HepG2 (cell line): ENCODE results near the gene MST1R. TPM values are rescaled to one million over a fixed set of nuclear protein-coding genes. Genes with fewer than 3 reads are reported as not detected.
A peak's percentile ranks its signal among the peaks of the same experiment; 100 is the strongest.

Experiments
- CBX5 ChIP-seq: sonication (generic); formaldehyde crosslinking; IDR thresholded peaks from 2 replicates; pipeline ENCODE4 v1.4.0; 2020; ENCODE audit warnings: missing genetic modification reagents, borderline replicate concordance
- EED ChIP-seq: sonication (generic); formaldehyde crosslinking; IDR thresholded peaks from 2 replicates; pipeline ENCODE4 v1.5.0; 2020; ENCODE audit warnings: mild to moderate bottlenecking, missing genetic modification reagents
- FOXK2 ChIP-seq: fragments of 450-650 bp; IDR thresholded peaks from 2 replicates; pipeline ENCODE4 v1.6.1; 2016
- GABPB1 ChIP-seq: IDR thresholded peaks from 2 replicates; pipeline ENCODE4 v1.6.1; 2016; ENCODE audit warnings: mild to moderate bottlenecking, missing genetic modification reagents, moderate library complexity, missing compliant biosample characterization
- IRF2 ChIP-seq: IDR thresholded peaks from 2 replicates; pipeline ENCODE4 v1.6.1; 2018; ENCODE audit warnings: missing genetic modification reagents, missing compliant biosample characterization
- KDM3A ChIP-seq: IDR thresholded peaks from 2 replicates; pipeline ENCODE4 v1.6.1; 2018; ENCODE audit warnings: low read depth, missing compliant biosample characterization
- KMT2B ChIP-seq: IDR thresholded peaks from 2 replicates; pipeline ENCODE4 v1.6.1; 2016; ENCODE audit warnings: missing genetic modification reagents, missing compliant biosample characterization
- NONO ChIP-seq, 2 experiments: fragments of 450-650 bp in 1 of 2; sonication (generic) in 1 of 2; formaldehyde crosslinking in 1 of 2; IDR thresholded peaks in 1 of 2; conservative IDR thresholded peaks in 1 of 2; 2 replicates each; pipeline versions ENCODE4 v1.6.1 to v1.8.0; 2017 to 2022; ENCODE audit warnings: mild to moderate bottlenecking in 1 of 2, missing genetic modification reagents in 1 of 2, moderate library complexity in 1 of 2
- PHF8 ChIP-seq: sonication (generic); formaldehyde crosslinking; IDR thresholded peaks from 2 replicates; pipeline ENCODE4 v1.5.0; 2020; ENCODE audit warnings: missing genetic modification reagents
- PRDM10 ChIP-seq: sonication (generic); formaldehyde crosslinking; IDR thresholded peaks from 2 replicates; pipeline ENCODE4 v1.4.0; 2020; ENCODE audit warnings: low read depth, missing genetic modification reagents
- SAP130 ChIP-seq: IDR thresholded peaks from 2 replicates; pipeline ENCODE4 v1.6.1; 2016; ENCODE audit warnings: low read depth
- THAP11 ChIP-seq: IDR thresholded peaks from 2 replicates; pipeline ENCODE4 v1.6.1; 2016; ENCODE audit warnings: missing biosample characterization, missing genetic modification reagents
- YEATS2 ChIP-seq: sonication (generic); formaldehyde crosslinking; IDR thresholded peaks from 2 replicates; pipeline ENCODE4 v1.4.0; 2020; ENCODE audit warnings: missing genetic modification reagents, borderline replicate concordance
- polyA plus RNA-seq, 8 experiments: library from polyadenylated mRNA; depleted of rRNA in 3 of 8; stranded (reverse) in 7 of 8; unstranded in 1 of 8; fragments of >200 nt; fragmentation: Illumina TruSeq in 4 of 8; extraction: Trizol in 4 of 8; gene quantifications; 2 replicates each; pipeline versions ENCODE4 v1.2.1 to v1.2.3, GENCODE V29; 2011 to 2016; ENCODE audit warnings: low read depth in 4 of 8, missing spikeins in 1 of 8, mixed read lengths in 1 of 8; ENCODE audit not compliant: insufficient read depth in 1 of 8
- total RNA-seq, 5 experiments: library from RNA; depleted of rRNA; stranded (reverse); fragments of >200 nt; fragmentation: Illumina TruSeq; extraction: Trizol; gene quantifications; 2 replicates each; pipeline ENCODE4 v1.2.3, GENCODE V29; 2016; ENCODE audit warnings: low read depth in 1 of 5
- TF ChIP-seq, protein P1 (sequence below), 2 experiments: fragments of 450-650 bp in 1 of 2; sonication (generic) in 1 of 2; formaldehyde crosslinking in 1 of 2; IDR thresholded peaks; 2 replicates each; pipeline versions ENCODE4 v1.6.1 to v1.8.0; 2016 to 2022; ENCODE audit warnings: antibody characterized with exemption in 1 of 2, mild to moderate bottlenecking in 1 of 2, missing genetic modification reagents in 1 of 2
- TF ChIP-seq, protein P2 (sequence below): sonication (generic); formaldehyde crosslinking; IDR thresholded peaks from 2 replicates; pipeline ENCODE4 v1.4.0; 2020; ENCODE audit warnings: mild to moderate bottlenecking, missing genetic modification reagents

MST1R gene
- total and polyA plus RNA-seq, 2 of the 13 experiments (the other 11 are each of a cell fraction or from before 2014, with no cell fraction given) = 0.11 to 0.77 TPM

- TF ChIP-seq, protein P1, sequence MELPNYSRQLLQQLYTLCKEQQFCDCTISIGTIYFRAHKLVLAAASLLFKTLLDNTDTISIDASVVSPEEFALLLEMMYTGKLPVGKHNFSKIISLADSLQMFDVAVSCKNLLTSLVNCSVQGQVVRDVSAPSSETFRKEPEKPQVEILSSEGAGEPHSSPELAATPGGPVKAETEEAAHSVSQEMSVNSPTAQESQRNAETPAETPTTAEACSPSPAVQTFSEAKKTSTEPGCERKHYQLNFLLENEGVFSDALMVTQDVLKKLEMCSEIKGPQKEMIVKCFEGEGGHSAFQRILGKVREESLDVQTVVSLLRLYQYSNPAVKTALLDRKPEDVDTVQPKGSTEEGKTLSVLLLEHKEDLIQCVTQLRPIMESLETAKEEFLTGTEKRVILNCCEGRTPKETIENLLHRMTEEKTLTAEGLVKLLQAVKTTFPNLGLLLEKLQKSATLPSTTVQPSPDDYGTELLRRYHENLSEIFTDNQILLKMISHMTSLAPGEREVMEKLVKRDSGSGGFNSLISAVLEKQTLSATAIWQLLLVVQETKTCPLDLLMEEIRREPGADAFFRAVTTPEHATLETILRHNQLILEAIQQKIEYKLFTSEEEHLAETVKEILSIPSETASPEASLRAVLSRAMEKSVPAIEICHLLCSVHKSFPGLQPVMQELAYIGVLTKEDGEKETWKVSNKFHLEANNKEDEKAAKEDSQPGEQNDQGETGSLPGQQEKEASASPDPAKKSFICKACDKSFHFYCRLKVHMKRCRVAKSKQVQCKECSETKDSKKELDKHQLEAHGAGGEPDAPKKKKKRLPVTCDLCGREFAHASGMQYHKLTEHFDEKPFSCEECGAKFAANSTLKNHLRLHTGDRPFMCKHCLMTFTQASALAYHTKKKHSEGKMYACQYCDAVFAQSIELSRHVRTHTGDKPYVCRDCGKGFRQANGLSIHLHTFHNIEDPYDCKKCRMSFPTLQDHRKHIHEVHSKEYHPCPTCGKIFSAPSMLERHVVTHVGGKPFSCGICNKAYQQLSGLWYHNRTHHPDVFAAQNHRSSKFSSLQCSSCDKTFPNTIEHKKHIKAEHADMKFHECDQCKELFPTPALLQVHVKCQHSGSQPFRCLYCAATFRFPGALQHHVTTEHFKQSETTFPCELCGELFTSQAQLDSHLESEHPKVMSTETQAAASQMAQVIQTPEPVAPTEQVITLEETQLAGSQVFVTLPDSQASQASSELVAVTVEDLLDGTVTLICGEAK (IDR thresholded peaks at IDR 0.05) = no peak
- TF ChIP-seq, protein P1 (CRISPR knock-in tag; IDR thresholded peaks at IDR 0.05) = 0 out of 2 replicates have a peak, but pooled peaks have one; percentile 17
- 0 out of 2 replicates have a peak, but pooled peaks have one; percentile 35 for TF ChIP-seq KMT2B (CRISPR knock-in tag)
- TF ChIP-seq PRDM10 (CRISPR knock-in tag) = no peak
- 0 out of 2 replicates have a peak, but pooled peaks have one; percentile 26 for TF ChIP-seq IRF2 (CRISPR knock-in tag)
- 0 out of 2 replicates have a peak, but pooled peaks have one; percentile 6 for TF ChIP-seq GABPB1
- peak; percentile 44; the same call in 1 of the 2 replicates for TF ChIP-seq CBX5
- peak; percentile 60 for TF ChIP-seq SAP130 (CRISPR knock-in tag)
- TF ChIP-seq THAP11 (CRISPR knock-in tag) = peak; percentile 33; the same call in 1 of the 2 replicates
- TF ChIP-seq FOXK2 = no peak
- TF ChIP-seq YEATS2 = peak; percentile 38; the same call in 1 of the 2 replicates
- no peak for TF ChIP-seq EED (CRISPR knock-in tag)
- TF ChIP-seq, protein P2, sequence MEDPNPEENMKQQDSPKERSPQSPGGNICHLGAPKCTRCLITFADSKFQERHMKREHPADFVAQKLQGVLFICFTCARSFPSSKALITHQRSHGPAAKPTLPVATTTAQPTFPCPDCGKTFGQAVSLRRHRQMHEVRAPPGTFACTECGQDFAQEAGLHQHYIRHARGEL (CRISPR knock-in tag) = no peak
- peak; percentile 30; the same call in 1 of the 2 replicates for TF ChIP-seq PHF8
- no peak for TF ChIP-seq NONO (IDR thresholded peaks at IDR 0.05)
- TF ChIP-seq NONO (CRISPR knock-in tag; conservative IDR thresholded peaks at IDR 0.05) = no peak
- TF ChIP-seq KDM3A (CRISPR knock-in tag) = no peak
Measured at GRCh38 chr3:49844464-49845183, 59.0 kb downstream of the MST1R start (continued).
